ENCODE data around the gene UVRAG.

UVRAG gene

DNA sequence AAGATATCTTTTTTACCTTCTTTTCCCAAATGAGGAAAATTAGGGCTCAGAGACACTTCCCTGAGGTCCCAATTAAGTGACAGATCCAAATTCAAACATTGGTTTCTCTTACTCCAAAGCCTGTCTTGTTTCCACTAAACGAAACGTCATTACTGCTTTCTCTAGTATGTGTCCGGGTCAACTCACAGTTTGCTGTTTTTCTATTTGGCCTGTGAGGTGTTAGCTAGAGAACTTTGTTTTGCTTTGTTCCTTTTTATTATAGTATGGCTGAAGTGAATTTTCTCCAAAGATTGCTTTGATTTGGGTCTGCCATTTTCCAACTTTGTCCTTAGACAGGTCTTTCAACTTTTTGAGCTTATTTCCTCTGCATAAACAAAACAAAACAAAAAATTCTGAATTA, 179.6 kb downstream of the UVRAG start:
- TF ChIP-seq POLR2A (IDR thresholded peaks at IDR 0.05; ENCODE audit: low read length) (no peak), GATA1 (IDR thresholded peaks at IDR 0.05; ENCODE audit: low read depth, low read length) (no peak)
- DNase-seq = no peak

DNA sequence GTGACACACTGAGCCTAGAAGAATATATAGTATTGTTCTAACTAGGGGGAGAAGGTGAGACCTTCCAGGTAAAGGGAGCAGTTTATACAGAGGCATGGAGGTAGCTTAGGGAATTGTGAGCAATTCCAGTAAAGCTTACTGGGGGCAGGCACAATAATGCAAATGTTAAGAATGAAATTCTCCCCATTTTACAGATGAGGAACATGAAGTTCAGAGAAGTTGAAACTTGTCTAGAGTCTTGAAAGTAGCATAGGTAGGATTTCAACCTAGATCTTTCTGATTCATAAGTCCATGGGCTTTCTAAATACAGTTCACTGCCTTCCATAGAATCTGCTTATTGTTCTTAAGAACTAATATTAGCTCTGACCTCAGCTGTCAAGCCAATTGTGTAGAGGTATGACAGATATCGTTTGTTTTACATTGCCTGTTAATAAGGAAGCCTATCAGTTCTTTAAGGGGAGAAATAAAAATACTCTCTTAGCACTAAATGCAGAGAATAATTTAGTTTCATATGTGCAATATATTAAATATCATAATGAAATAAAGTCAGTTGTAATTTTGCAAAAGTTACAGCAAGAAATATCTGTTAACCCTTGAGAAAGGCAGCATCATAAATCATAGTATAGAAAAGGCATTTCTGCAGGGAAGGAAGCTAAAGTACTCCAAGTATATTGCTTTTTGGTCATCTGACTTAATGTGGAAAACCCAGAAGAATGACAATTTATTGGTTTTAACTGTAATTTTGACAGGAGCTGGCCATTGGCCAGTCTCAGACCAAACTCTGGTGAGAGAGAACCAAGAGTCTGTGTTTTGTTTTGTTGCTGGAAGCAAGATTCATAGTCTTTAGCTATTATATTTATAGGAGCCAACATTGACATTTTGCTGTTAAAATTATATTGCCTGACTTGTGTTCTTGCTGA, 181.8 kb downstream of the UVRAG start:
- TF ChIP-seq GATA1 (IDR thresholded peaks at IDR 0.05; ENCODE audit: low read depth, low read length) = no peak
- TF ChIP-seq POLR2A (IDR thresholded peaks at IDR 0.05; ENCODE audit: low read length) = no peak
- DNase-seq = no peak

DNA sequence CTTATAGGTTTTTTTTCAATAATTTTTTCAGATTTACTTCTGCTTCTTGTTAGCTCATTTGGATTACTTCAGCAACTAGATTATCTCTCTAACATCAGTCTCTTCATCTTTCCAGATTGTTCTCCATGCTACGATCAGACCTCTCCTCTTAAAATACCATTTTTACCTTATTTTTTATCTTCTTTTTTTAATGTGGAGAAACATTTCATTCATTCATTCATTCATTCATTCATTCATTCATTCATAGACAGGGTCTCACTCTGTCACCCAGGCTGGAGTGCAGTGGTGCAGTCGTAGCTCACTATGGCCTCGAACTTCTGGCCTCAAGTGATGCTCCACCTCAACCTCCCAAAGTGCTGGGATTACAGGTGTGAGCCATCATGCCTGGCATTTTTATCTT, 189.4 kb downstream of the UVRAG start:
- no peak for TF ChIP-seq GATA1 (IDR thresholded peaks at IDR 0.05; ENCODE audit: low read depth, low read length)
- no peak for DNase-seq

- TF ChIP-seq GATA1 (IDR thresholded peaks at IDR 0.05; ENCODE audit: low read depth, low read length) (no peak), POLR2A (IDR thresholded peaks at IDR 0.05; ENCODE audit: low read length) (no peak)
- no peak for DNase-seq
These were observed 190.7 kb downstream of the UVRAG start for GRCh38 chr11:76005756-76006155.

DNA sequence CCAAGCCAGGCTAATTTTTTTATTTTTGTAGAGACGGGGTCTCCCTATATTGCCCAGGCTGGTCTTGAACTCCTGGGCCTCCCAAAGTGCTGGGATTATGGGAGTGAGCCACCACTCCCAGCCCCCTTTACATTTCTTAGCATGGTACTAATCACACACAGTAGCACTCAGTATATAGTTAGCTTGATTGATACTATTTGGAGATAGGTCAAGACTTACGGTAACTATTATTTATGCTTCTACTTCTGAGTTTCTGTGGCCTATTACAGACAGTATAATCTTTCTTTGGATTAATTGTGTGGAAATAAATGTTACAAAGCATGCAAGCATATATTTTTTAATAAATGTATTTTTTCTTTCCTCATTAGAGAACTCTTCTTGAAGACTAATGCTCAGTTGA, 192.2 kb downstream of the UVRAG start:
- DNase-seq = no peak
- TF ChIP-seq POLR2A (IDR thresholded peaks at IDR 0.05; ENCODE audit: low read length) = no peak
- no peak for TF ChIP-seq GATA1 (IDR thresholded peaks at IDR 0.05; ENCODE audit: low read depth, low read length)

GRCh38 chr11:76008474-76008873, 193.5 kb downstream of the UVRAG start:
- TF ChIP-seq GATA1 (IDR thresholded peaks at IDR 0.05; ENCODE audit: low read depth, low read length) (no peak), POLR2A (IDR thresholded peaks at IDR 0.05; ENCODE audit: low read length) (no peak)

GRCh38 chr11:76010051-76010450, 195.0 kb downstream of the UVRAG start:
- no peak for DNase-seq
- no peak for TF ChIP-seq POLR2A (IDR thresholded peaks at IDR 0.05; ENCODE audit: low read length)
- TF ChIP-seq GATA1 (IDR thresholded peaks at IDR 0.05; ENCODE audit: low read depth, low read length) = no peak

More at GRCh38 chr11:76008474-76008873, 193.5 kb downstream of the UVRAG start:
- no peak for DNase-seq

GRCh38 chr11:76013526-76013925, 198.5 kb downstream of the UVRAG start:
- TF ChIP-seq POLR2A (IDR thresholded peaks at IDR 0.05; ENCODE audit: low read length) (no peak), GATA1 (IDR thresholded peaks at IDR 0.05; ENCODE audit: low read depth, low read length) (no peak)
- DNase-seq = no peak

DNA sequence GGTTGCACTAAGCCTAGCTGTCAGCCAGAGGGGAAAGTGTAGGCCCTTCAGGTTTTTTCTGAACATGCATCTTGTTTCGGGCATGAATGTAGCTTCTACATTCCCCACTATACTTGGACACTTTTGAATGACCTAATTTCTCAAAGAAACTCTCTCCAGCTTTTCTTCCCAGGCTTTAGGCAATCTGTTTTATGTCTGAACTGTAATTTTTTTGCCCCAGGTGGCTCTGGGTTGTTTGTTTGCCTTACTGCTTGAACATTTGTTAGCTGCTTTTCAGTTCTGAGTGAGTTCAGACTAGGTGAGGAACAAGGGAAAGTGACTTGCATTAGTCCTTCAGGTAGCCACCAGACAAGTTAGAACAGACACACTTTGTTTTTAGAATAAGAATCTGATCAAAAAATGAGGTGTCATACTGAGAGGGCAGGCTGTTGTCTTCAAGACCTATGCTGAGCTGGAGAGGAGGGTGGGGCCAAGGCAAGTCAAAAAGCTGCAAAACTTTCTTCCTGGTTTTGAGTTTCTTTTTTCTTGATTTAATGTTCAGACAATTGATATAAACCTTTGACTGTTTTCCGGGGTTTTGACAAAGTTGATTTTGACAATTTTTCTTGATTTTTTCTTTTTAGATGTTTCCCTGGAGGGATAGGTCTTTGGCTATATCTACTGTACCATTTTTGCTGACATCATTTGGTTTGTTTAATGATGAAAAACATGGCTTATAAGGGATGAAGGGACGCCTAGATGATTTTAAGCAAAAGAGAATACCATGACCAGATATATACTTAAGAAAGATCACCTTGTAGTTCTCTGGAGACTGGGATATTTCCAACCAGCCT, 208.4 kb downstream of the UVRAG start:
- DNase-seq = peak; percentile 9 to 41
- no peak for TF ChIP-seq POLR2A (IDR thresholded peaks at IDR 0.05; ENCODE audit: low read length)
- no peak for TF ChIP-seq GATA1 (IDR thresholded peaks at IDR 0.05; ENCODE audit: low read depth, low read length)

DNA sequence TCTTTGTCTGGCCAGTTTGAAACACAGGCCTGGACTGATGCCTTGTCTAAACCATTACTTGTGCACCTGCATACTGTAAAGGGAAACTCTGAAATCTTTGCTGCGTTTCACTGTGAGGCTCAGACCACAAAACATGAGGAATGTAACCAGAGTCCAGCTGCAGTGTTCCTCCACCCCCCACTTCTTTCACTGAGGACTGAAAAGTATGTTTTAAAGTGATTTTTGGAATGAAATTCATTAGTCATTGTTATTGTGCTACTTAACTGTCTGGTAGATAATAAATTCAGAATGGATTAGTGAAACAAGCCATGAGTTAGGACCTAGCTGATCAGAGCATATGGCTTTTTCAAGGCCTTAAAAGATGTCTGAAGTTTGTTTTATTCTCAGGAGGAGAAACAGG, 210.1 kb downstream of the UVRAG start:
- TF ChIP-seq POLR2A (IDR thresholded peaks at IDR 0.05; ENCODE audit: low read length) = no peak
- TF ChIP-seq GATA1 (IDR thresholded peaks at IDR 0.05; ENCODE audit: low read depth, low read length) = no peak
- DNase-seq = no peak

- DNase-seq = no peak
- TF ChIP-seq POLR2A (IDR thresholded peaks at IDR 0.05; ENCODE audit: low read length) = no peak
These were observed 210.8 kb downstream of the UVRAG start for GRCh38 chr11:76025817-76026216.

DNA sequence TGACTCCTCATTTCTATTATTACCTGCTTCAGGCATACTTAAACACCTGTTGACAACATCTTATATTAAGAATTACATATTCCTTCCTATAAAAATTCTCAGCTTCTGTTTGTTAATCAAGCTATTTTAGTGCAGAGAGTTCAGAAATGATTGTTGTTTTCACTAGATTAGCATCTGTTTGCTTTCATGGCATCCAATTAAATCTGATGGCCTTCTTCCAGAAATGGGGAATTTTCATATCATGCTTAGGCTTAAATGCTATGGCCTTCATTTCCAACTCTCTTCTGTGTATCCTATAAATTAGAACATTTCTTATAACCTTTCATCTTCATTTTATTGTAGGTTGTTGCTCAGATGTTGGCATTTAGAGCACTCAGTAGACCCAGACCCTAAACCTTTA, 211.3 kb downstream of the UVRAG start:
- TF ChIP-seq GATA1 (IDR thresholded peaks at IDR 0.05; ENCODE audit: low read depth, low read length) (no peak), POLR2A (IDR thresholded peaks at IDR 0.05; ENCODE audit: low read length) (no peak)
- DNase-seq = no peak

DNA sequence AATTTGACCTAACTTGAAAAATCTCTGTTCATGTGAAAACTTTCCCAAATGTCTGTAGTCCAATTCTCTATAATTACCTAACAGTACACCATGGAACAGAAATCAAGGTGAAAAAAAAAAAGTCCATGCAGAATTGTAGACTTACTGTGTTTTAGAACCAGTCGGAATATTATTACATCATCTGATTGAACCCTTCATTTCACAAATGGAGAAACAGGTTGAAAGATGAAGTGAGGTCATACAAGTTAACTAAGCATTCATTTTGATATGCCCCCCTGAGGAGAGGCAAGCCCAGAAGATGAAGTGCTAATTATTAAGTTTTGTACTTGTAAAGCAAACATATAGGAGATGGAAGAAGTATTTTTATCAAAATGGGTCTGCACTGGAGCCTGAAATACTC, 211.9 kb downstream of the UVRAG start:
- no peak for TF ChIP-seq GATA1 (IDR thresholded peaks at IDR 0.05; ENCODE audit: low read depth, low read length)
- no peak for TF ChIP-seq POLR2A (IDR thresholded peaks at IDR 0.05; ENCODE audit: low read length)
- DNase-seq = no peak

DNA sequence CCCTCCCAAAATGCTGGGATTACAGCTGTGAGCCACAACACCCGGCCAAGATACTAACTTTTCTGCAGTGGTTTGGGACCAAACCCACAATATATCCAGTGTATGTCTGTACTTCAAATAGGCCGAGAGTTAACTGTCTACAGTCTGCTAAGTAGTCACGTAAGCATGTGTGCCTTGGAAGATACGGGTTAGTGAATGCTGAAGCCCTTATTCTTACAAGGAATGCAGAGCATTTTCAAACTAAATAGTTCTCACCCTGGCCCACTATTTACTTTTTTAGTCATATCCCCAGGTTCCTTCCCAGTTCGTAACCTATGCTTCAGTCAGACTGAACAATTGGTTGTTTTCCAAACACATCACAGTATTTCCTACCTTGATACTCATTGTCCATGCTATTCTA, 215.3 kb downstream of the UVRAG start:
- TF ChIP-seq GATA1 (IDR thresholded peaks at IDR 0.05; ENCODE audit: low read depth, low read length) (no peak), POLR2A (IDR thresholded peaks at IDR 0.05; ENCODE audit: low read length) (no peak)
- no peak for DNase-seq
